Activated gamma-delta T cell (primary cell): ENCODE data around the gene AZU1.

Experiments used
- DNase-seq: peaks from one replicate; lab custom pipeline; 2025; lab: John Stamatoyannopoulos, UW

AZU1 gene

GRCh38 chr19:797528-798414 lies 29.9 kb upstream of the AZU1 start:
- peak; percentile 82 for DNase-seq

GRCh38 chr19:798415-799075 lies 29.1 kb upstream of the AZU1 start:
- DNase-seq, result no peak

GRCh38 chr19:799076-799881 lies 28.4 kb upstream of the AZU1 start:
- no peak for DNase-seq

- no peak for DNase-seq
These were observed 27.1 kb upstream of the AZU1 start for GRCh38 chr19:800360-801029.

GRCh38 chr19:801030-801860 lies 26.4 kb upstream of the AZU1 start:
- DNase-seq, result no peak

GRCh38 chr19:801861-802497 lies 25.7 kb upstream of the AZU1 start:
- DNase-seq, result no peak

GRCh38 chr19:802498-803098 lies 25.0 kb upstream of the AZU1 start:
- no peak for DNase-seq

GRCh38 chr19:803099-803561 lies 24.5 kb upstream of the AZU1 start:
- DNase-seq, result no peak

- DNase-seq, result no peak
These were observed 23.8 kb upstream of the AZU1 start for GRCh38 chr19:803686-804418.

- no peak for DNase-seq
These were observed 23.0 kb upstream of the AZU1 start for GRCh38 chr19:804419-805165.

- no peak for DNase-seq
These were observed 22.5 kb upstream of the AZU1 start for GRCh38 chr19:805166-805551.

GRCh38 chr19:805600-806550 lies 21.8 kb upstream of the AZU1 start:
- no peak for DNase-seq

- no peak for DNase-seq
These were observed 20.7 kb upstream of the AZU1 start for GRCh38 chr19:806815-807421.

- no peak for DNase-seq
These were observed 19.8 kb upstream of the AZU1 start for GRCh38 chr19:807627-808422.

- no peak for DNase-seq
These were observed 19.2 kb upstream of the AZU1 start for GRCh38 chr19:808423-808775.
